MM.1S (cell line): ENCODE measurements around the gene FAM107B.

Experiments used
- DNase-seq: peaks from one replicate; pipeline ENCODE4 v3.0.0-alpha.2; 2015
- H2AFZ ChIP-seq: fragments of 300-600 bp; sonication (generic); 2 replicates; pipeline ENCODE4 v1.6.0; 2016; ENCODE audit warnings: antibody characterized with exemption, low read length
- H3F3A ChIP-seq: fragments of 300-600 bp; sonication (generic); 2 replicates; pipeline ENCODE4 v1.6.1; 2016; ENCODE audit warnings: mild to moderate bottlenecking, antibody characterized with exemption, low read length, moderate library complexity, mixed read lengths; ENCODE audit not compliant: insufficient read depth
- H3K27ac ChIP-seq: fragments of 300-600 bp; sonication (generic); 2 replicates; pipeline ENCODE4 v1.5.1; 2016; ENCODE audit warnings: mild to moderate bottlenecking, low read length
- H3K27me3 ChIP-seq: fragments of 300-600 bp; sonication (generic); replicated peaks from 2 replicates; pipeline ENCODE4 v1.6.0; 2016; ENCODE audit warnings: low read length; ENCODE audit not compliant: insufficient read depth
- H3K36me3 ChIP-seq: fragments of 300-600 bp; sonication (generic); replicated peaks from 2 replicates; pipeline ENCODE4 v1.6.1; 2016; ENCODE audit warnings: mild to moderate bottlenecking, low read length, mixed read lengths; ENCODE audit not compliant: insufficient read depth
- H3K4me1 ChIP-seq: fragments of 300-600 bp; sonication (generic); 2 replicates; pipeline ENCODE4 v1.6.1; 2016; ENCODE audit warnings: low read length, mixed read lengths
- H3K4me2 ChIP-seq: fragments of 300-600 bp; sonication (generic); 2 replicates; pipeline ENCODE4 v1.6.0; 2016; ENCODE audit warnings: low read depth, low read length
- H3K4me3 ChIP-seq: fragments of 300-600 bp; sonication (generic); 2 replicates; pipeline ENCODE4 v1.5.1; 2016; ENCODE audit warnings: low read length, mixed read lengths
- H3K79me2 ChIP-seq: fragments of 300-600 bp; sonication (generic); 2 replicates; pipeline ENCODE4 v1.6.1; 2016; ENCODE audit warnings: mixed run types, low read length, mixed read lengths
- H3K9ac ChIP-seq: fragments of 300-600 bp; sonication (generic); 2 replicates; pipeline ENCODE4 v1.6.1; 2016; ENCODE audit warnings: low read length, mixed read lengths
- H3K9me2 ChIP-seq: fragments of 300-600 bp; sonication (generic); replicated peaks from 2 replicates; pipeline ENCODE4 v1.6.1; 2016; ENCODE audit warnings: mild to moderate bottlenecking, low read length, mixed read lengths; ENCODE audit not compliant: insufficient read depth
- H3K9me3 ChIP-seq: fragments of 300-600 bp; sonication (generic); replicated peaks from 2 replicates; pipeline ENCODE4 v1.6.1; 2016; ENCODE audit warnings: mild to moderate bottlenecking, low read length, mixed read lengths; ENCODE audit not compliant: insufficient read depth
- H4K20me1 ChIP-seq: fragments of 300-600 bp; sonication (generic); 2 replicates; pipeline ENCODE4 v1.6.1; 2016; ENCODE audit warnings: mild to moderate bottlenecking, low read length, moderate library complexity, mixed read lengths; ENCODE audit not compliant: insufficient read depth
- EZH2 ChIP-seq: fragments of 300-600 bp; sonication (generic); optimal IDR thresholded peaks from 2 replicates; pipeline ENCODE3; 2017; ENCODE audit warnings: low read depth, mild to moderate bottlenecking, antibody characterized with exemption, low read length, mixed read lengths
- EZH2phosphoT487 ChIP-seq: fragments of 300-600 bp; sonication (generic); IDR thresholded peaks from 2 replicates; pipeline ENCODE4 v1.6.1; 2018; ENCODE audit warnings: antibody characterized with exemption, low read length
- TF ChIP-seq, protein P1 (sequence below): fragments of 300-600 bp; sonication (generic); IDR thresholded peaks from 2 replicates; pipeline ENCODE4 v1.5.1; 2016; ENCODE audit warnings: antibody characterized with exemption, low read length, mixed read lengths

The FAM107B gene

DNA sequence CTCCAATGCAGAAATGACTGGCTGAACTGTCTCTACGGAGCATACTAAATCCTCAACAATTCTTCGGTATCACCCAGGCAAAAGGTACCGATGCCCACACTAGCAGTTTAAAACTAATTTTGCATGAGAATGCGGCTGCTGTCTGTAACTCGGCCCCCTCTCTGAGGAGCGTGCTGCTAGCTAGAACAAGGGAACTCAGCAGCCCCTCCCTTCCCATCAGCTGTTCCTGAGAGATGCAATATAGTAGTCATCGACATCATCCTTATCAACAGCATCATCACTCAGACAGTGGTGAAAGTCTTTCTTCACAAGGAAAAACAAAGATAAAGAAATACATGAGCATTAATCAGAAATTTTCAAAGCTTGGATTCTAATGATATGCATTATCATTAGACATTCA is 254.9 kb downstream of the FAM107B start:
- no peak for TF ChIP-seq EZH2
- Histone ChIP-seq H3K79me2 (peaks cover 73% of the 10 kb centered on the region), H4K20me1 (no peaks in the 10 kb centered on the region), H3K4me1 (no peaks in the 10 kb centered on the region), H3K27me3 (no peaks in the 10 kb centered on the region), H3K9me2 (no peaks in the 10 kb centered on the region), H3K36me3 (peaks cover 30% of the 10 kb centered on the region), H3K9me3 (no peaks in the 10 kb centered on the region), H3F3A (no peaks in the 10 kb centered on the region), H3K4me3 (no peak overlapping the region), H3K27ac (no peak overlapping the region), H2AFZ (no peak overlapping the region), H3K4me2 (no peak overlapping the region), H3K9ac (no peak overlapping the region)
- no peak for DNase-seq

DNA sequence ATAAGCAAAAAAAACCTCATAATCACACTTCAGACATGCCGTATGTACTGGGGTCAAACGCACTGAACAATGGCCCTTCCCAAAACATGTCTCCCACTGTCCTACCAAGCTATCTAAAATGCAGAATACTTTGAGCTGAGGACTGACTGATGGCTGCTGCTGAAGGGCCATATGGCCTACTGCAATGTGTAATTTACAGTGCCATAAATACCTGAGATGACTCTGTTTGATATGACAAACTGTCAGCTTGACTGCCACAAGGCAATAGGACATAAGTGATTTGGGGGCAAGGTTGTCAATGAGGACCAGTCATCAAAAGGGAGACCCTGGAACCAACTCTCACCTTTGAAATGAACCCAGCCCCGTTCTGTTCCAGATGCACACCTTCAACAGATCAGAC is 256.5 kb downstream of the FAM107B start:
- no peaks in the 10 kb centered on the region for H3K27me3 ChIP-seq
- H2AFZ ChIP-seq = no peak overlapping the region
- no peaks in the 10 kb centered on the region for H3K9me2 ChIP-seq
- H3K4me2 ChIP-seq = no peak overlapping the region
- no peak for DNase-seq
- peaks cover 57% of the 10 kb centered on the region for H3K79me2 ChIP-seq
- H3K4me1 ChIP-seq = no peaks in the 10 kb centered on the region
- H3K4me3 ChIP-seq = no peak overlapping the region
- H3F3A ChIP-seq = no peaks in the 10 kb centered on the region
- H4K20me1 ChIP-seq = no peaks in the 10 kb centered on the region
- H3K36me3 ChIP-seq = peaks cover 29% of the 10 kb centered on the region
- no peaks in the 10 kb centered on the region for H3K9me3 ChIP-seq
- no peak overlapping the region for H3K27ac ChIP-seq
- TF ChIP-seq EZH2 = no peak
- TF ChIP-seq, protein P1, sequence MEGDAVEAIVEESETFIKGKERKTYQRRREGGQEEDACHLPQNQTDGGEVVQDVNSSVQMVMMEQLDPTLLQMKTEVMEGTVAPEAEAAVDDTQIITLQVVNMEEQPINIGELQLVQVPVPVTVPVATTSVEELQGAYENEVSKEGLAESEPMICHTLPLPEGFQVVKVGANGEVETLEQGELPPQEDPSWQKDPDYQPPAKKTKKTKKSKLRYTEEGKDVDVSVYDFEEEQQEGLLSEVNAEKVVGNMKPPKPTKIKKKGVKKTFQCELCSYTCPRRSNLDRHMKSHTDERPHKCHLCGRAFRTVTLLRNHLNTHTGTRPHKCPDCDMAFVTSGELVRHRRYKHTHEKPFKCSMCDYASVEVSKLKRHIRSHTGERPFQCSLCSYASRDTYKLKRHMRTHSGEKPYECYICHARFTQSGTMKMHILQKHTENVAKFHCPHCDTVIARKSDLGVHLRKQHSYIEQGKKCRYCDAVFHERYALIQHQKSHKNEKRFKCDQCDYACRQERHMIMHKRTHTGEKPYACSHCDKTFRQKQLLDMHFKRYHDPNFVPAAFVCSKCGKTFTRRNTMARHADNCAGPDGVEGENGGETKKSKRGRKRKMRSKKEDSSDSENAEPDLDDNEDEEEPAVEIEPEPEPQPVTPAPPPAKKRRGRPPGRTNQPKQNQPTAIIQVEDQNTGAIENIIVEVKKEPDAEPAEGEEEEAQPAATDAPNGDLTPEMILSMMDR = no peak
- no peak overlapping the region for H3K9ac ChIP-seq

DNA sequence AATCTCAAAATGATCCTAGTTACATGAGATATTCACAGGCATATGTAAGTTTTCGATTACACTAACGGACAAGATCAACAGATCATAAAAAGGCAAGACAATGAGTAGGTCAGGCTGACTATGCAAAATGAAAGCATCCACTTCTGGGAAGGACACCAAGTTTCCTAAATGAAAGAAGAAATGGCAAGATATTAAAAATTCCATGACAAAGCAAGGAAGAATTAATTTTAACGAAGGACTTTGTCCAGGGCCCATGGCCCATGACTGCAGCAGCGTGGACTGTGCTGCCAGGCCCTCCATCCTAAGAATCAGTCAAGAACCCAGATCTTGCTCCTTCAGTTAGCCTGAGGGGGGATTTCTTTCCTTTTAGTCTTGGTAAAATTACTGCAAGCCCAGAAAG is 261.6 kb downstream of the FAM107B start:
- Histone ChIP-seq H2AFZ (no peak overlapping the region), H3K4me2 (no peak overlapping the region), H3K9me3 (no peaks in the 10 kb centered on the region), H3K79me2 (0 out of 2 replicates have a peak, but pooled peaks cover 10% of the 10 kb centered on the region), H3K9me2 (no peaks in the 10 kb centered on the region), H3K4me3 (no peak overlapping the region), H3F3A (peaks cover 5% of the 10 kb centered on the region; the same call in 1 of the 2 replicates), H3K36me3 (peaks cover 13% of the 10 kb centered on the region; the same call in 1 of the 2 replicates), H3K4me1 (peaks cover 8% of the 10 kb centered on the region), H3K9ac (no peak overlapping the region), H3K27me3 (no peaks in the 10 kb centered on the region), H3K27ac (no peak overlapping the region), H4K20me1 (no peaks in the 10 kb centered on the region)
- TF ChIP-seq EZH2phosphoT487 (no peak), EZH2 (no peak)
- TF ChIP-seq, protein P1 = no peak
- no peak for DNase-seq

DNA sequence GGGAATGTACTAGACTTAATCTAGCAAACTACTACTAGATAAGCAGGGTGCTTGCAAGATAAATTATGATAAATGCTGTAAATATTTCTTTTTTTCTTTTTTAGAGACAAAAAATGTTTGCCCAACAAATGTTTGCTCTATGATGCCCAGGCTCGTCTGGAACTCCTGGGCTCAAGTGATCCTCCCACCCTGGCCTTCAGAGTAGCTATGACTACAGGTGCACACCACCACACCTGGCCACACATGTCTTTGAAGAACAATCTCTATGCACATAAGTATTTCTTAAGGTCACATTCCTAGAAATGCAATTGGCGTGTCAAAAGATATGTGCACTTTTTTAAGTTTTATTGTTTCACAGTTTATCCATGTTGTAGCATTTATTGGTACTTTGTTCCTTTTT is 264.4 kb downstream of the FAM107B start:
- Histone ChIP-seq H3K9ac (no peak overlapping the region), H3K36me3 (0 out of 2 replicates have a peak, but pooled peaks cover 9% of the 10 kb centered on the region), H3K27me3 (no peaks in the 10 kb centered on the region), H3F3A (peaks cover 19% of the 10 kb centered on the region), H3K27ac (no peak overlapping the region), H3K9me2 (no peaks in the 10 kb centered on the region), H3K9me3 (no peaks in the 10 kb centered on the region), H3K4me1 (peaks cover 29% of the 10 kb centered on the region), H4K20me1 (no peaks in the 10 kb centered on the region), H3K79me2 (no peaks in the 10 kb centered on the region), H3K4me2 (no peak overlapping the region), H2AFZ (no peak overlapping the region), H3K4me3 (no peak overlapping the region)
- DNase-seq = no peak
- TF ChIP-seq EZH2phosphoT487 = no peak
- no peak for TF ChIP-seq EZH2
- TF ChIP-seq, protein P1 = no peak
